ENCODE results near the gene NOTCH2. TPM values are rescaled to one million over a fixed set of nuclear protein-coding genes. Genes with fewer than 3 reads are reported as not detected.

The NOTCH2 gene
- total and polyA plus RNA-seq, 10 of the 15 experiments (the other 5 are each of a cell fraction or from before 2014, with no cell fraction given), result 0.02 to 2.0 (median 0.62) TPM; not detected in 1

DNA sequence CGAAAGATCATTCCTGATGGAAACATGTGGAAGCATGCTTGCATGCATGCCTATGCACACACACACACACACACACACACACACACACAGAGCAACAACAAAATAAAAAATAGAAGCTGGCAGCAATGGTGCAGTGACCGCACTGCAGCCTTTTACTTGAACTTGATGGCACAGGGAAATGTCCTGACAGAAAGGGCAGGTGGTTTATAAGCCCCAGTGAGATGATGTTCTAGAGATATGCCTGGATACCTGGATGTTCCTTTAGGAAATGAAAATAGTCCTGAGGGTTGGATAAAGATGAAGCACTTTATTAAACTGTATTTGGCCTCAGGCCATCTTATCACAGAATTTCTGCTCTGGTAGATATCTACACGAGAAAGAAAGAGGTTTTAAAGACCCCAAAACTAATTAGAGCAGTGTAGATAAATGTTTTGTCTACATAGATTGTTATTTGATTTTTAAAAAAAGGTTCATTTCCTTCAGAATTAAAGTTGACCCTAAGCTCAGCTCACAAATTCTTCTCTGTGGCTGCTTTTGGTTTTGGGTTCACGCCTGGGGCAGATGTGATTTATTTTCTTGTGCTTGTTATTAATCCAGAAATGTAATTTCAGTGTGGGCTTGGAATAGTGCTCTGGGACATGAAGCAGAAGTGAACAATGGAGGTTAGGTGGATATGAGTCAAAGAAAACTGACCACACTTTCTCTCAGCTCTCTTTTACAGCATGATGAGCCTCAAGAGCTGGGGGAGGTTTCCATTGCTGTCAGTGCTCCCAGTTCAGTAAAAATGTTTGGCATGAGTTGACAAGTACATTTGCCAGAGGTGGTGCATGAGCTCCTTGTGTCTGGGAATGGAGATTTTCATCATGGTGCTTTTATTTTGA, 196.1 kb downstream of the NOTCH2 start (continued):
- no peak for TF ChIP-seq MEF2A (IDR thresholded peaks at IDR 0.05; ENCODE audit: insufficient read depth, low read depth, low read length)
- no peak for TF ChIP-seq BCL11A (IDR thresholded peaks at IDR 0.05; ENCODE audit: low read depth, low read length)
- TF ChIP-seq RB1 (IDR thresholded peaks at IDR 0.05; ENCODE audit: borderline replicate concordance), result no peak
- TF ChIP-seq ZBED1 (IDR thresholded peaks at IDR 0.05; ENCODE audit: borderline replicate concordance), result no peak

DNA sequence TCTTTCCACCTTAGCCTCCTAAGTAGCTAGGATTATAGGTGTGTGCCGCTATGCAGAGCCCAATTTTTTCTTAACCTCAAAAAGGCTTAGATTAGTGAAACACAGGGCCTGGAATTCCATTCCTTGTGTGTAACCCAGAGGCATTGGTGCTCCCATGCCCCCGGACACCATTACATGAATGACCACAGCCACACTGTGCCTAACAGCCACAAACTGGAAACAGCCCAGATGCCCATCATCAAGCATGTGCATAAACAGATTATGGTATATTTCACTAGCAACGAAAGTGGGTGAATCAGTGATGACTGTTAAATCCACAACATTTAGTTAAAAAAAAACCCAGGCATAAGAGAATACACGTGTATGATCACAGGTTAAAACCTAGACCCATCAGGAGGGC, 197.6 kb downstream of the NOTCH2 start:
- Histone ChIP-seq H3K4me3 (no peak overlapping the region), H4K20me1 (ENCODE audit: control insufficient read depth, insufficient read depth) (no peaks in the 10 kb centered on the region), H3K4me2 (ENCODE audit: control insufficient read depth, insufficient read depth) (no peak overlapping the region), H3K9me3 (replicated peaks; ENCODE audit: control insufficient read depth, insufficient read depth, low read length) (no peaks in the 10 kb centered on the region), H3K36me3 (ENCODE audit: control insufficient read depth in 2 of 2, insufficient read depth in 2 of 2, low read length in 1 of 2) (no peaks in the 10 kb centered on the region), H3K79me2 (ENCODE audit: control insufficient read depth, insufficient read depth, low read length) (no peaks in the 10 kb centered on the region), H3K4me1 (ENCODE audit: control insufficient read depth, insufficient read depth, low read length) (no peaks in the 10 kb centered on the region), H3K27ac (ENCODE audit: control insufficient read depth, insufficient read depth) (no peak overlapping the region), H3K9ac (ENCODE audit: control insufficient read depth, insufficient read depth, low read length) (no peak overlapping the region), H2AFZ (ENCODE audit: control insufficient read depth, low read depth, low read length) (no peak overlapping the region), H3K27me3 (replicated peaks in 1 of 2; ENCODE audit: control insufficient read depth in 2 of 2, insufficient read depth in 2 of 2, low read length in 1 of 2) (no peaks in the 10 kb centered on the region)
- SMC1A ChIA-PET (ENCODE audit: uncharacterized antibody, unreplicated experiment), result interaction anchor here (1.3 kb wide), 1 partner anchor 63 kb away, joined by 3 read pairs; no protein-coding TSS in a partner anchor
- in situ Hi-C loops (cut with MboI), result loop anchor here (10.0 kb wide), 1 partner anchor 63 kb away; no protein-coding TSS in a partner anchor
- RAD21 ChIA-PET (ENCODE audit: unreplicated experiment), result no interaction called here
- no TSS peak for BruUV-seq (replicated peaks)
- no peak for TF ChIP-seq ASH2L (IDR thresholded peaks at IDR 0.05; ENCODE audit: borderline replicate concordance, low read depth)
- TF ChIP-seq RBBP5 (conservative IDR thresholded peaks at IDR 0.05), result no peak
- no peak for TF ChIP-seq CBX5 (IDR thresholded peaks at IDR 0.05; ENCODE audit: low read depth)
- TF ChIP-seq MYB (IDR thresholded peaks at IDR 0.05; ENCODE audit: borderline replicate concordance, low read depth, low read length), result no peak
- no peak for TF ChIP-seq POLR2AphosphoS5 (IDR thresholded peaks at IDR 0.05; ENCODE audit: low read length)
- TF ChIP-seq, protein P1, sequence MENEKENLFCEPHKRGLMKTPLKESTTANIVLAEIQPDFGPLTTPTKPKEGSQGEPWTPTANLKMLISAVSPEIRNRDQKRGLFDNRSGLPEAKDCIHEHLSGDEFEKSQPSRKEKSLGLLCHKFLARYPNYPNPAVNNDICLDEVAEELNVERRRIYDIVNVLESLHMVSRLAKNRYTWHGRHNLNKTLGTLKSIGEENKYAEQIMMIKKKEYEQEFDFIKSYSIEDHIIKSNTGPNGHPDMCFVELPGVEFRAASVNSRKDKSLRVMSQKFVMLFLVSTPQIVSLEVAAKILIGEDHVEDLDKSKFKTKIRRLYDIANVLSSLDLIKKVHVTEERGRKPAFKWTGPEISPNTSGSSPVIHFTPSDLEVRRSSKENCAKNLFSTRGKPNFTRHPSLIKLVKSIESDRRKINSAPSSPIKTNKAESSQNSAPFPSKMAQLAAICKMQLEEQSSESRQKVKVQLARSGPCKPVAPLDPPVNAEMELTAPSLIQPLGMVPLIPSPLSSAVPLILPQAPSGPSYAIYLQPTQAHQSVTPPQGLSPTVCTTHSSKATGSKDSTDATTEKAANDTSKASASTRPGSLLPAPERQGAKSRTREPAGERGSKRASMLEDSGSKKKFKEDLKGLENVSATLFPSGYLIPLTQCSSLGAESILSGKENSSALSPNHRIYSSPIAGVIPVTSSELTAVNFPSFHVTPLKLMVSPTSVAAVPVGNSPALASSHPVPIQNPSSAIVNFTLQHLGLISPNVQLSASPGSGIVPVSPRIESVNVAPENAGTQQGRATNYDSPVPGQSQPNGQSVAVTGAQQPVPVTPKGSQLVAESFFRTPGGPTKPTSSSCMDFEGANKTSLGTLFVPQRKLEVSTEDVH (IDR thresholded peaks at IDR 0.05; ENCODE audit: low read depth, partially characterized antibody), result no peak
- TF ChIP-seq RAD21 (IDR thresholded peaks at IDR 0.05; ENCODE audit: insufficient read depth, low read depth, low read length), result no peak
- TF ChIP-seq LARP7 (IDR thresholded peaks at IDR 0.05), result no peak
- TF ChIP-seq JUND (IDR thresholded peaks at IDR 0.05; ENCODE audit: low read depth, low read length), result no peak
- TF ChIP-seq, protein P2, sequence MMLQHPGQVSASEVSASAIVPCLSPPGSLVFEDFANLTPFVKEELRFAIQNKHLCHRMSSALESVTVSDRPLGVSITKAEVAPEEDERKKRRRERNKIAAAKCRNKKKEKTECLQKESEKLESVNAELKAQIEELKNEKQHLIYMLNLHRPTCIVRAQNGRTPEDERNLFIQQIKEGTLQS (IDR thresholded peaks at IDR 0.05; ENCODE audit: borderline replicate concordance, extremely low read depth, low read depth, low read length), result no peak
- no peak for TF ChIP-seq SMAD1 (IDR thresholded peaks at IDR 0.05; ENCODE audit: low read depth, partially characterized antibody)
- no peak for TF ChIP-seq CBX3 (IDR thresholded peaks at IDR 0.05; ENCODE audit: borderline replicate concordance, low read depth)
- no peak for TF ChIP-seq MEF2A (IDR thresholded peaks at IDR 0.05; ENCODE audit: insufficient read depth, low read depth, low read length)
- TF ChIP-seq, protein P3, sequence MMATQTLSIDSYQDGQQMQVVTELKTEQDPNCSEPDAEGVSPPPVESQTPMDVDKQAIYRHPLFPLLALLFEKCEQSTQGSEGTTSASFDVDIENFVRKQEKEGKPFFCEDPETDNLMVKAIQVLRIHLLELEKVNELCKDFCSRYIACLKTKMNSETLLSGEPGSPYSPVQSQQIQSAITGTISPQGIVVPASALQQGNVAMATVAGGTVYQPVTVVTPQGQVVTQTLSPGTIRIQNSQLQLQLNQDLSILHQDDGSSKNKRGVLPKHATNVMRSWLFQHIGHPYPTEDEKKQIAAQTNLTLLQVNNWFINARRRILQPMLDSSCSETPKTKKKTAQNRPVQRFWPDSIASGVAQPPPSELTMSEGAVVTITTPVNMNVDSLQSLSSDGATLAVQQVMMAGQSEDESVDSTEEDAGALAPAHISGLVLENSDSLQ (IDR thresholded peaks at IDR 0.05), result no peak
- WGBS (ENCODE audit: insufficient coverage, insufficient replicate concordance, low lambda C conversion rate, missing lambda C conversion rate), result 32% methylated on average over 4 of the region's 4 CpGs
- no peak for FAIRE-seq
- no peak for DNase-seq (ENCODE audit: low read depth, low spot score)
- CTCF ChIA-PET, result interaction anchor here (0.7 to 3.8 kb wide), 5 partner anchors 13 to 253 kb away, joined by 3 to 13 read pairs (median 3); no protein-coding TSS in a partner anchor
- intact Hi-C loops (cut with micrococcal nuclease; ENCODE audit: unreplicated experiment), result no loop called here
- POLR2A ChIA-PET, result no interaction called here
- ATAC-seq, result no peak

All from GM12878 (cell line).